Esophagus (tissue), 2 donors: ENCODE data around the gene SPRR3. TPM values are rescaled to one million over a fixed set of nuclear protein-coding genes. Genes with fewer than 3 reads are reported as not detected.

ENCODE experiments used
- H3K27ac ChIP-seq, 2 donors: one replicate each; pipeline ENCODE4 v1.5.1; 2013; ENCODE audit warnings: low read depth in 2 of 2, mild to moderate bottlenecking in 2 of 2, inconsistent platforms in 1 of 2, low read length in 1 of 2, moderate library complexity in 1 of 2
- H3K27me3 ChIP-seq, 2 donors: one replicate each; pipeline ENCODE4 v1.6.1; 2013; ENCODE audit warnings: low read length in 2 of 2, control low read depth in 1 of 2, mild to moderate bottlenecking in 1 of 2; ENCODE audit not compliant: insufficient read depth in 2 of 2, control insufficient read depth in 1 of 2
- H3K36me3 ChIP-seq, 2 donors: one replicate each; pipeline ENCODE4 v1.6.1; 2013; ENCODE audit warnings: low read length in 1 of 2; ENCODE audit not compliant: control insufficient read depth in 2 of 2, insufficient read depth in 2 of 2
- H3K4me1 ChIP-seq, 2 donors: one replicate each; pipeline ENCODE4 v1.6.1; 2013; ENCODE audit warnings: low read length in 1 of 2; ENCODE audit not compliant: control insufficient read depth in 2 of 2, insufficient read depth in 2 of 2
- H3K4me3 ChIP-seq, 2 donors: one replicate each; pipeline ENCODE4 v1.5.1; 2013; ENCODE audit warnings: low read length in 2 of 2, mild to moderate bottlenecking in 2 of 2, low read depth in 1 of 2, moderate library complexity in 1 of 2
- H3K9me3 ChIP-seq, 2 donors: one replicate each; pipeline ENCODE4 v1.6.1; 2013; ENCODE audit warnings: mild to moderate bottlenecking in 2 of 2, low read depth in 1 of 2, low read length in 1 of 2, moderate library complexity in 1 of 2; ENCODE audit not compliant: control insufficient read depth in 2 of 2, insufficient read depth in 1 of 2
- WGBS, 2 donors: extraction: QIAGEN DNeasy Blood & Tissue Kit; methylation state at CpG; one replicate each; pipeline ENCODE4 v1.1.7; 2013; 5-methylcytosine and 5-hydroxymethylcytosine counted together
- polyA plus RNA-seq, 2 donors: library from polyadenylated mRNA; stranded (reverse); fragments of 200-250 nt; gene quantifications; one replicate each; pipeline ENCODE4 v1.2.3, GENCODE V29; 2013
- donor health status: healthy with polysubstance abuse.
- donor health status: Bipolar disorder and iron deficiency.

SPRR3 gene
- polyA plus RNA-seq, 2 donors, result 18,496 to 19,645 TPM

DNA sequence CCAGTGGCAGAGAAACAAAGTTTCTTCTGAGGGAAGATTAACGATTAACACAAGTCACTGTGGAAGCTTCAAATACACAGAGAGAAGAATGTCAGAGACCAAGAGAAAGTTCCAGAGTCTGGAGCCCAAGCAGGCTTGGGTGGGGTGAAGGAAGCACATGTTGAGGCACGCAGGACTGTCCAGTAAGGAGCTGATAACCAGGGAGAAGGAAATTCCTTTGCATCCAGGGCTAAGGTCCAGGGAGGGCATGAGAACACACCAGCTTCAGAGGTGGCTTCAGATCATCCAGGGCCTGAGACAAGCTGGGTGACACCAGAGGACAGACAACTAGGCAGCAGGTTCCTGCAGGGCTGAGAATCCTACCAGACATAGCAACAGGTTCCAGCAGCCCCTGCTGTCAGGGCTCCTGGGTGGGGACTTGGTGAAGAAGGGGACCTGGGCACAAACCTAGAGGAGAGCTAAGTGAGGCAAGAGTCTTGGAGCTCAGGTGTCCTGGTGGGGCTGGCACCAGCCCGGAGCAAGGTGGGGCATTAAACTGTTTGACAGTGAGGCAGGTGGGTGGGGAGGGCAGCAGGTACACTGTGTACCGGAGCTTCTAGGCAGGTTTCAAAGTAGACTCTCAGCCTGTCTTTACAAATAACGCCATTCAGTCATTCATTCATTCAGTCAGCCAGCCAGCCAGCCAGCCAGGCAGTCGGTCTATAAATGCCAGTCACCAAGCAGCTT lies 20.2 kb upstream of the SPRR3 start:
- Histone ChIP-seq H3K27ac (peak overlapping the region; percentile 36 to 93), H3K36me3 (no peaks in the 10 kb centered on the region), H3K27me3 (no peaks in the 10 kb centered on the region), H3K4me1 (peaks cover 0 to 15% of the 10 kb centered on the region in 2 donors), H3K9me3 (no peaks in the 10 kb centered on the region), H3K4me3 (no peak overlapping the region)
- WGBS, 2 donors, result 61 to 66% methylated on average over 6 of the region's 6 CpGs

GRCh38 chr1:152982076-152982475 lies 19.5 kb upstream of the SPRR3 start:
- Histone ChIP-seq H3K4me3 (no peak overlapping the region), H3K36me3 (no peaks in the 10 kb centered on the region), H3K4me1 (peaks cover 0 to 15% of the 10 kb centered on the region in 2 donors), H3K9me3 (no peaks in the 10 kb centered on the region), H3K27ac (peak overlapping the region; percentile 6 to 93), H3K27me3 (no peaks in the 10 kb centered on the region)
- WGBS, 2 donors, result 77 to 84% methylated on average over 4 of the region's 4 CpGs

- peak overlapping the region; percentile 82 to 92 for H3K27ac ChIP-seq
- H3K4me3 ChIP-seq, result no peak overlapping the region
These were observed 18.3 kb upstream of the SPRR3 start for GRCh38 chr1:152983234-152983633.

DNA sequence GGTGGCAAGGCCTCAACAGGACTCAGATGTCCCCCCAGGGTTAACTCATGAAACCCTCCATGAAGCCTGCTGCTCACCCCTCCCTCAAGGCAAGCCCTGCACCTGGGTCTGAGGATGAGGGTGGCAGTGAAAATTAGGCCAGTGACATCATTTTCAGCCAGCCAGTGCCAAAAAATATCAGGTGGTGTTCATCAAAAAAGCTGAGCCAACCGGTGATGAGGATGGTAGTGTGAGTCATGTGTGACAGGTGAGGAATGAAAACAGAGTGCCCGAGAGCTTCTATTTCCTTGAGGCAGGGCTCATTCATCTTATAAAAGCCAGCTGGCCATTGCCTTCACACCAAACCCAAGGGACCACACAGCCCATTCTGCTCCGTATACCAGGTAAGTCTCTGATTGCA lies 17.8 kb upstream of the SPRR3 start, which contains the start of gene SPRR1A:
Gene SPRR1A, plus strand, starts transcription at position 339 of the 400 bp plus-strand sequence. CDS start 1,150 bp downstream, outside the sequence.
- Histone ChIP-seq H3K36me3 (no peaks in the 10 kb centered on the region), H3K4me3 (peak within 1 kb of the TSS; percentile 6 to 53), H3K27ac (peak within 1 kb of the TSS; percentile 82 to 92), H3K9me3 (no peaks in the 10 kb centered on the region), H3K4me1 (peaks cover 0 to 15% of the 10 kb centered on the region in 2 donors), H3K27me3 (no peaks in the 10 kb centered on the region)
- 46 to 60% methylated on average over 3 of the region's 3 CpGs for WGBS, 2 donors

More at GRCh38 chr1:152983234-152983633, 18.3 kb upstream of the SPRR3 start:
- no peaks in the 10 kb centered on the region for H3K27me3 ChIP-seq
- H3K9me3 ChIP-seq, result no peaks in the 10 kb centered on the region
- no peaks in the 10 kb centered on the region for H3K36me3 ChIP-seq
- H3K4me1 ChIP-seq, result peaks cover 0 to 15% of the 10 kb centered on the region in 2 donors

DNA sequence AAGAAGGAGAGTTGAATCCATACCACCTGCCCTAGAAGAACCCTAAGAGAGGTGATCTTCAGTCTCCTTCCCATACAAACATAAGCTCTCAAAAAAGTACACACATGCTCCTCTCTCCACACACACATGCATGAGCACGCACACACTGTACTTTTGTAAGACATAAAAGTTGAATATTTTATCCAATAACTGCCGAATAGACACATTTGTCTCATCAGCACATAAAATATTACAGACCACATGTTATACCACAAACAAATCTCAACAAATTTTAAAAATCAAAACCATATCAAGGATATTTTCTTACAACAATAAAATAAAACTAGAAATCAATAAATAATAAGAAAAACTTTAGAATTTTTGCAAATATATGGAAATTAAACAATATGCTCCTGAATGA lies 15.0 kb upstream of the SPRR3 start:
- Histone ChIP-seq H3K36me3 (no peaks in the 10 kb centered on the region), H3K9me3 (no peaks in the 10 kb centered on the region), H3K27me3 (no peaks in the 10 kb centered on the region), H3K4me1 (peaks cover 0 to 10% of the 10 kb centered on the region in 2 donors), H3K4me3 (no peak overlapping the region), H3K27ac (no peak overlapping the region)
- 83 to 91% methylated on average over 2 of the region's 2 CpGs for WGBS, 2 donors

- 70 to 75% methylated on average over 6 of the region's 6 CpGs for WGBS, 2 donors
These were observed 8.4 kb upstream of the SPRR3 start for GRCh38 chr1:152993186-152993585.

GRCh38 chr1:152995842-152996241 lies 5.7 kb upstream of the SPRR3 start:
- Histone ChIP-seq H3K4me3 (no peak overlapping the region), H3K27ac (no peak overlapping the region), H3K9me3 (no peaks in the 10 kb centered on the region), H3K4me1 (peaks cover 2 to 5% of the 10 kb centered on the region in 2 donors), H3K27me3 (no peaks in the 10 kb centered on the region), H3K36me3 (no peaks in the 10 kb centered on the region)
- 6 to 46% methylated on average over 1 of the region's 1 CpG for WGBS, 2 donors

More at GRCh38 chr1:152993186-152993585, 8.4 kb upstream of the SPRR3 start:
- H3K36me3 ChIP-seq, result no peaks in the 10 kb centered on the region
- peak overlapping the region in 1 of 2 donors; percentile 24 for H3K27ac ChIP-seq
- no peaks in the 10 kb centered on the region for H3K9me3 ChIP-seq
- no peaks in the 10 kb centered on the region for H3K27me3 ChIP-seq
- H3K4me1 ChIP-seq, result peaks cover 2 to 5% of the 10 kb centered on the region in 2 donors
- H3K4me3 ChIP-seq, result no peak overlapping the region

GRCh38 chr1:152996633-152997400 lies 4.7 kb upstream of the SPRR3 start:
- Histone ChIP-seq H3K27me3 (no peaks in the 10 kb centered on the region), H3K4me1 (peaks cover 4 to 5% of the 10 kb centered on the region in 2 donors), H3K4me3 (no peak overlapping the region), H3K9me3 (no peaks in the 10 kb centered on the region), H3K27ac (peak overlapping the region in 1 of 2 donors; percentile 40), H3K36me3 (no peaks in the 10 kb centered on the region)
- WGBS, 2 donors, result 21 to 23% methylated on average over 5 of the region's 5 CpGs

GRCh38 chr1:152997901-152998300 lies 3.6 kb upstream of the SPRR3 start:
- H3K9me3 ChIP-seq, result no peaks in the 10 kb centered on the region
- peaks cover 3 to 4% of the 10 kb centered on the region in 2 donors for H3K4me1 ChIP-seq
- no peaks in the 10 kb centered on the region for H3K36me3 ChIP-seq
- peak overlapping the region; percentile 29 to 71 for H3K27ac ChIP-seq
- no peaks in the 10 kb centered on the region for H3K27me3 ChIP-seq
- no peak overlapping the region for H3K4me3 ChIP-seq
- WGBS, 2 donors, result 41 to 52% methylated on average over 7 of the region's 7 CpGs
